SHP77 treated with DMSO at 0.1 percent for 48 hours (cell line): ENCODE measurements around the gene TLK2.

Experiments used
- DNase-seq: peaks from one replicate; lab custom pipeline; 2025; lab: John Stamatoyannopoulos, UW

The TLK2 gene

DNA sequence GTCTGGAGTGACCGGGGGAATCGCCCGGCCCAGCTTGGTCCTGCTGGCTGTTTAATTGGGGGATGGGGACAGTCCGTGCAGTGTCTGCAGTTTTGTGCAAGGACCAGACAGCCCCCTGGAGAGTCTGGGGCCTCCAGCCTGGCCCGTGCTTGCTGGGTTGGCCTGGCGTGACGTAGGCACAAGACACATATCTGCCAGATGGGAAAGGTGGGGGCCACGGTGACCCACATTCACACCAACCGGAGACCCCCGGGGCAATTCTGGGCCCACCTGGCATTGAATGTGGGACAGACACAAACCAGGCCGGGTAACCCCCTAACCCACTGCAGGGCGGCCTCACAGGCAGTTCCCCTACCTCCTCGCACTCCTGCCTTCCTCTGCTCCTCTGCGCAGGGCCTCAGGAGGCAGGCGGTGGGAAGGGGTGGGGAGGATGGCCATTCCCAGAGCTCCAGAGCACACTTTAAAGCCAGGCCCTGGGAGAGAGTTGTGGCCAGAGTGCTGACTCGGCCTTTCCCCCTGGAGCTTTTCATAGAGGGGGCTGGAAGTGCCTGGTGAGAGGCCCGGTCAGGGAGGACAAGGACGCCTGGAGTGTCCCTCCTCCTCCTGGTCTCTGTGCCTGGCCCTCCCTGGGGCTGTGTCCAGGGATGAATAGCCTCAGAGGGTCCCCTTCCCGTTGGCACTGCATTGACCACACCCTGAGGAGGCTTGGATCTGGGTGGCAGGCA is 150.4 kb downstream of the TLK2 start:
- no peak for DNase-seq

GRCh38 chr17:62629556-62630364 is 151.1 kb downstream of the TLK2 start:
- DNase-seq = no peak

- DNase-seq = no peak
Measured at GRCh38 chr17:62630365-62631085, 151.9 kb downstream of the TLK2 start.

DNA sequence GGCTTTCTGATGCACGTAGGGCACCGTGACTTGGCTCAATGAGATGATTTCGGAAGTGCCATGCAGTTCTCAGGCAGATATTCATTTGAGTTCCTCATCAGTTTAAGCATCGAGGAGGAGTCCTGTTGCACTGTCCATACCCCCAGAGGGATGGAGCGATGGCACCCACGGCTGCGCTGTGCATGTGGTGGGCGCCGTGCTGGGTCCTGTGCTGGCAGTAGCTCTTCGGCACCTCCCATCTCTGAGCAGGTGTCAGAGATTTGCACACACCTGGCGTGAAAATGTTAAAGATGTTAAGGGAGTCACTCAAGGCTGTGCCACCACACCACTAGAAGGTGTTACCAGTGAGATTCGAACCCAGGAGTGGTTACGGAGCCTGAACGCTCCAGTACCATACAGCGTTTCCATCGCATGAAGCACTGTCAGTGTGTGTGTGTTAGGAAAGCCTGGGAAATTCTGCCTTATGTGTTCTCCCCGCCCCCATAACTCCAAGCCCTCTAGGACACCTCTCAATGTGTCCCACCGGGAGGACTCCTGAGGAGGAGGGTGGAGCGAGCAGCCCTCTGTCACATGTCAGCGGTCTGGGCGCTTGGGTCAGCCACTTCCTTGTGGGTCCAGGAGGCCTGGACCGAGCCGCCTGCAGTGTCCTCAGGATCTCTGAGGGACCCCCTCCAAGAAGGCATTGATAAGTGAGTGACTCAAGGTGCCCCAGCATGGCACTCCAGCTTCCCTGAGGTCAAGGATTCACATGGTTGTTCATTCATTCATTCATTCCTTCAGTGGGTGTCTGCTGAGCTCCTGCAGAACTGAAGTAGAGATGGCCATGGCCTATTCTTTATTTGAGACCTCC is 152.7 kb downstream of the TLK2 start:
- DNase-seq = no peak

- no peak for DNase-seq
Measured at GRCh38 chr17:62631936-62632924, 153.6 kb downstream of the TLK2 start.

GRCh38 chr17:62637809-62638208 is 159.2 kb downstream of the TLK2 start:
- DNase-seq = no peak

DNA sequence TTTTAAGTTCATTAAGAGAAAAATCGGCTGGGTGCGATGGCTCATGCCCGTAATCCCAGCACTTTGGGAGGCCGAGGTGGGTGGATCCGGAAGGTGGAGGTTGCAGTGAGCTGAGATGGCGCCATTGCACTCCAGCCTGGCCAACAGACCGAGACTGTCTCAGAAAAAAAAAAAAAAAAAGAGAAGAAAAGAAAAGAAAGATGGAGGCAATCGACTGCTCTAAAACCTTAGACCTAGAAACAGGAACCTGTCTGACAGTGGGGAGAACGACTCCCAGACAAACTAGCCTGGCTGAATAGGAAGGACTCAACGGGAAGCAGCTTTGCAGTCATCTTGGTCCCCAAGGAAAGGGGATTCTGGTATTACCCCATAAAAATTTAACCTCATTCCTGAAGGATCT is 162.5 kb downstream of the TLK2 start:
- DNase-seq = no peak

GRCh38 chr17:62641951-62642350 is 163.3 kb downstream of the TLK2 start:
- no peak for DNase-seq

- DNase-seq = no peak
Measured at GRCh38 chr17:62643496-62643895, 164.9 kb downstream of the TLK2 start.

DNA sequence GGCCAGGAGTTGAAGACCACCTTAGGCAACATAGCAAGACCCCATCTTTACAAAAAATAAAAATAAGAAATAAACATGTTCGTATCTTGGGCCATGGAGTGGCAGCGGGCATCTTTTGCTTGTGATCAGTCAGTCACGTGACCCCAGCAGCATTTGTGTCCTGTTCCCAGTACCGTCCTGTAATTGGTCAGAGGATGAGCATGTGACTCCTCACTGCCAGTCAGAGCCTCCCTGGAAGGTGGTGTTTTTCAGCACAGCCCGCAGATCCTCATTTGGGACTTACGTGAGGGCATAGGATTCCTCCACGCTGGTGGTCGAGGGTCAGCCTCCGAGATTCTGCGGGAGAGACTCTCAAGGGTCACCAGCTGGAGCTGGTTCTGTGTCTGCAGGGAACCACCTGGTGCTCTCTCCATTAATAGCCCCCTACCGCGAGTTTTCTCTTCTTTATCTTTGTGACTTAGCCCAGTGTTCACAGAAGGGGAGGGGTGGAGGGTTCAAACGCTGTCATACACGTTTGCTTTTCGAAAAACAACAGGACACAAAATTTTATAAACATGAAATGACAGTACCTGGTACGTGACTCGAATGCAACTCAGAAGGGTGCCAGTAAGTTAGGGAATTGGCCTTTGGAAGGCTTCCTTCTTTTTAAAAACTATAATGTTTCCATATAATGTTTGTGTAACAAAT is 166.0 kb downstream of the TLK2 start:
- DNase-seq = peak; percentile 92

- DNase-seq = no peak
Measured at GRCh38 chr17:62648251-62648955, 169.8 kb downstream of the TLK2 start.

GRCh38 chr17:62648956-62649294 is 170.3 kb downstream of the TLK2 start:
- no peak for DNase-seq

- DNase-seq = no peak
Measured at GRCh38 chr17:62649570-62649969, 170.9 kb downstream of the TLK2 start.

DNA sequence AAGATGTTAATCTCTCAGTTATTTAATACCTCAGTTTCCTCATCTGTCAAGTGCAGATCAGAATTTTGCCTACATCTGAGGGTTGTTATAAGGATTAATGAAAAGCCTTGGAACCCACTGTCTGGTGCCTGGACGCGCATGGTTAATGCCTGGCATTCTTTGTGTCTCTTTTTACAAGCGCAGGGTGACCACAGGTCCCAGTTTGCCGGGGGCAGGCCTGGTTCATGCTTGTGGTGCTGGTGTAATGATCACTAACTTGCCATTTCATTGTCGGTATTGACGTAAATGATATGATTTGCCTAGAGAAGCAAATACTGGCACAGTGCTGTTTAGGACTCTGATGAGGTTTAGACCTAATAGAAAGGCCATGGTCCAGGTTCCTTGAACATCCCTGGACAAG is 172.0 kb downstream of the TLK2 start:
- no peak for DNase-seq

DNA sequence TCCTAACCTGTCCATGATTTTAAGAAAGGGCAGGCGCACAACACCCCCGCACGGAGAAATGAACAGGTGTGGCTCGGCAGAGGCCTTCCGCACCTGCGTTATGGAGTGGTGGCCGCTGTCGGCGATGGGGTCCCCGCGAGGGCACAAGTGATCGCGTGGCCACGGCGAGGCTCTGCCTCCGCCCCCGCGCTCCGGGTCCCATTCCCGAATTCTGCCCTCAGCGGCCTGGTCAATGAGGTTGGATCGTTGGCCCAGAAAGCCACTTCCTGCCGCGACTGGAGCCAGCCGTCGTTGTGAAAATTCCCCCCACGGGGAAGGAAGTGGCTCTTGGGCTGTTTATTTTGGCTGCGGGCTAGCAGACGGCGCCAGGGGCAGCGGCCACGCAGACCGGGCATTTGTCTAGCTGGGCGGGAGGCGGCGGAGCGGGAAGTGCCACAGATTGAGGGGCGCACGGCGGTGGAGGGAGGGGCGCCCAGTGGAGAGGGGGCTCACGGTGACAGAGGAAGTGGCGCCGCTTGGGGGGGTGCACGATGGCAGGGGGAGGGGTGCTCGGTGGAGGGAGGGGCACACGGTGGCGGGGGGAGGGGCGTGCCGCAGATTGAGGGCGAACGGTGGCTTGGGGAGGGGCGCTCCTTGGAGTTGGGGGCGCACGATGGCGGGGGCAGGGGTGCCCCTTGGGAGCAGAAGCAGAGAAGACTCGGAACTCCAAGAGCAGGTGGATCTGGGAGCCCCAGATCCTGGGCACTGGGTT is 173.8 kb downstream of the TLK2 start:
- peak; percentile 38 for DNase-seq

- peak; percentile 68 for DNase-seq
Measured at GRCh38 chr17:62653002-62653825, 174.6 kb downstream of the TLK2 start.

DNA sequence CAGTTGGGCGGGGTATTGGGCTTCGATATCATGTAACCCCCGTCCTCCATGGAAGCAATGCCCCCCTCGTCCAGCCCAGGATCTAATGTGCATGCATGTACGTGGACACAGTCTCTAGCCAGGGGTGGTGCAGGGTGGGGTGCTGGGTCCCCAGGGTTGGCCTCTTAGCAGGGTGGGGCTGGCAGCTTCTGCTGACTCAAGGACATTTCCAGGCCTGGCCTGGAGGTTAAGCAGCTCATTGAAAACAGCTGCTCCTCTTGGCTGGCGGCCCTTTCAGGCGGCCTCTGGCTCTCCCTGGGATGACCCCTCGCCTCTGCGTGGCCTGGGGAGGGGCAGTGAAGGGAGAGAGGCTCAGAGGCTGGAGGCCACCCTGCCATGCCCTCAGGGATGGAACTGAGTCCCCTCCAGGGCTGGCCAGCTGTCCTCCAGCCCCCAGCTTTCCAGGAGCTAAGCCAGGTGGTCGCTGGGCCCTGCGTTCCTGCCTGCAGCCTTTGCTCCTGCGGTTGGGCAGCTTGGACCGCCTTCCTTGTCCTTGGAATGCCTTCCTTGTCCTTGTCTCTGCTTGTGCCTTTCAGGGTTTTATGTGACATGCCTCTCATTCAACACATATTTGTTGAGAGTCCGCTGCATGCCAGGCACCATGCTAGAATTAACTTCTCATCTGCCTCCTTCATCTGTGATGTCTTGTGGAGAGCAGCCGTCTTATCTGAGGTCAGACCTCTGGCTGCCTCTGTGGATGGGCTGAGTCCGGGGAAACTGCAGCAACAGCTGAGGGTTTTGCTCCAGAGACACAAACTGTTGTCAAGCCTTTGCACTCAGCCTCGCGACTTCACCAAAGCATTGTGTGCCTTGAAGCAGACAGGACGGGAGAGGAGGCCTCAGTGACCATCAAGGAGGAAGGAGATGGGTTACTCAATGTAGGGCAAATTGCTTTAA is 175.5 kb downstream of the TLK2 start:
- DNase-seq = no peak
